GM23338 (cell line): Measurements from ENCODE around the gene S100A1.

Source experiments
- CREB1 ChIP-seq: fragments of 250-450 bp; sonication (Bioruptor Pico); IDR thresholded peaks from 2 replicates; pipeline ENCODE4 v1.5.0; 2020; ENCODE audit warnings: low read depth, mild to moderate bottlenecking, moderate library complexity
- EZH2 ChIP-seq: fragments of 200-600 bp; sonication (generic); IDR thresholded peaks from one replicate; pipeline ENCODE4 v1.8.0; 2017; ENCODE audit warnings: antibody characterized with exemption, mild to moderate bottlenecking, low read depth; ENCODE audit not compliant: unreplicated experiment
- EZH2phosphoT487 ChIP-seq: fragments of 200-600 bp; sonication (generic); IDR thresholded peaks from one replicate; pipeline ENCODE4 v1.8.1; 2018; ENCODE audit warnings: antibody characterized with exemption; ENCODE audit not compliant: unreplicated experiment
- JUNB ChIP-seq: IDR thresholded peaks from one replicate; pipeline ENCODE4 v1.6.1; 2016; ENCODE audit warnings: antibody characterized with exemption; ENCODE audit not compliant: unreplicated experiment
- POLR2AphosphoS5 ChIP-seq: IDR thresholded peaks from 2 replicates; pipeline ENCODE4 v1.6.1; 2016; ENCODE audit warnings: antibody characterized with exemption, low read depth
- STAT1 ChIP-seq: IDR thresholded peaks from one replicate; pipeline ENCODE4 v1.6.1; 2016; ENCODE audit warnings: antibody characterized with exemption; ENCODE audit not compliant: unreplicated experiment
- TF ChIP-seq, protein P1 (sequence below), 2 experiments: fragments of 200-600 bp in 1 of 2; sonication (generic) in 1 of 2; conservative IDR thresholded peaks; 2 replicates each; pipeline versions ENCODE4 v1.5.1 to v1.6.1; 2016 to 2017; ENCODE audit warnings: antibody characterized with exemption in 2 of 2, low read depth in 2 of 2, mild to moderate bottlenecking in 2 of 2, moderate library complexity in 1 of 2
- TF ChIP-seq, protein P2 (sequence below): IDR thresholded peaks from one replicate; pipeline ENCODE4 v1.6.1; 2018; ENCODE audit warnings: antibody characterized with exemption; ENCODE audit not compliant: unreplicated experiment
- TF ChIP-seq, protein P3 (sequence below): fragments of 250-450 bp; sonication (Bioruptor Pico); IDR thresholded peaks from 2 replicates; pipeline ENCODE4 v1.5.0; 2020; ENCODE audit warnings: mild to moderate bottlenecking, moderate library complexity

DNA sequence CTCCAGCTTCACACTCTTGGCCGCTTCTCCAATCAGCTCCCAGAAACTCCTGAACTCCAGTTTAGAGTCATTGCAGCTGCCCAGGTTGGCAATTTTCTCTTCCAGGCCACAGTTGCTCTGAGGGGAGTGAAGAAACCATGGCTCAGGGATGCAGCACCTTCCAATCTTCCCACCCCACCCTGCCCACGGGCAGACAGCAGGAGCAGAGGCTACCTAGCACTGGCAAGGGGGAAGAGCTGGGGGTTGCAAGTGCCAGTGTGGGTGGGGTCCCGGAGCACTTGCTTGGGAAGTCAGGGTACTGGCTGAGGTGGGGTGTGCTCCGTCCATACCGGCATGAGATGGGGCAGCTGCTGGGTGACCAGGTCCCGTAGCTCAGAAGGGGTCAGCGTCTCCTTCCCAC is 13.3 kb upstream of the S100A1 start:
- TF ChIP-seq, protein P1, sequence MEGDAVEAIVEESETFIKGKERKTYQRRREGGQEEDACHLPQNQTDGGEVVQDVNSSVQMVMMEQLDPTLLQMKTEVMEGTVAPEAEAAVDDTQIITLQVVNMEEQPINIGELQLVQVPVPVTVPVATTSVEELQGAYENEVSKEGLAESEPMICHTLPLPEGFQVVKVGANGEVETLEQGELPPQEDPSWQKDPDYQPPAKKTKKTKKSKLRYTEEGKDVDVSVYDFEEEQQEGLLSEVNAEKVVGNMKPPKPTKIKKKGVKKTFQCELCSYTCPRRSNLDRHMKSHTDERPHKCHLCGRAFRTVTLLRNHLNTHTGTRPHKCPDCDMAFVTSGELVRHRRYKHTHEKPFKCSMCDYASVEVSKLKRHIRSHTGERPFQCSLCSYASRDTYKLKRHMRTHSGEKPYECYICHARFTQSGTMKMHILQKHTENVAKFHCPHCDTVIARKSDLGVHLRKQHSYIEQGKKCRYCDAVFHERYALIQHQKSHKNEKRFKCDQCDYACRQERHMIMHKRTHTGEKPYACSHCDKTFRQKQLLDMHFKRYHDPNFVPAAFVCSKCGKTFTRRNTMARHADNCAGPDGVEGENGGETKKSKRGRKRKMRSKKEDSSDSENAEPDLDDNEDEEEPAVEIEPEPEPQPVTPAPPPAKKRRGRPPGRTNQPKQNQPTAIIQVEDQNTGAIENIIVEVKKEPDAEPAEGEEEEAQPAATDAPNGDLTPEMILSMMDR (conservative IDR thresholded peaks at IDR 0.05; ENCODE audit: low read depth in 2 of 2), result no peak
- no peak for TF ChIP-seq CREB1 (CRISPR knock-in tag)
- no peak for TF ChIP-seq EZH2phosphoT487
- TF ChIP-seq POLR2AphosphoS5, result no peak
- TF ChIP-seq JUNB, result no peak
- TF ChIP-seq, protein P2, sequence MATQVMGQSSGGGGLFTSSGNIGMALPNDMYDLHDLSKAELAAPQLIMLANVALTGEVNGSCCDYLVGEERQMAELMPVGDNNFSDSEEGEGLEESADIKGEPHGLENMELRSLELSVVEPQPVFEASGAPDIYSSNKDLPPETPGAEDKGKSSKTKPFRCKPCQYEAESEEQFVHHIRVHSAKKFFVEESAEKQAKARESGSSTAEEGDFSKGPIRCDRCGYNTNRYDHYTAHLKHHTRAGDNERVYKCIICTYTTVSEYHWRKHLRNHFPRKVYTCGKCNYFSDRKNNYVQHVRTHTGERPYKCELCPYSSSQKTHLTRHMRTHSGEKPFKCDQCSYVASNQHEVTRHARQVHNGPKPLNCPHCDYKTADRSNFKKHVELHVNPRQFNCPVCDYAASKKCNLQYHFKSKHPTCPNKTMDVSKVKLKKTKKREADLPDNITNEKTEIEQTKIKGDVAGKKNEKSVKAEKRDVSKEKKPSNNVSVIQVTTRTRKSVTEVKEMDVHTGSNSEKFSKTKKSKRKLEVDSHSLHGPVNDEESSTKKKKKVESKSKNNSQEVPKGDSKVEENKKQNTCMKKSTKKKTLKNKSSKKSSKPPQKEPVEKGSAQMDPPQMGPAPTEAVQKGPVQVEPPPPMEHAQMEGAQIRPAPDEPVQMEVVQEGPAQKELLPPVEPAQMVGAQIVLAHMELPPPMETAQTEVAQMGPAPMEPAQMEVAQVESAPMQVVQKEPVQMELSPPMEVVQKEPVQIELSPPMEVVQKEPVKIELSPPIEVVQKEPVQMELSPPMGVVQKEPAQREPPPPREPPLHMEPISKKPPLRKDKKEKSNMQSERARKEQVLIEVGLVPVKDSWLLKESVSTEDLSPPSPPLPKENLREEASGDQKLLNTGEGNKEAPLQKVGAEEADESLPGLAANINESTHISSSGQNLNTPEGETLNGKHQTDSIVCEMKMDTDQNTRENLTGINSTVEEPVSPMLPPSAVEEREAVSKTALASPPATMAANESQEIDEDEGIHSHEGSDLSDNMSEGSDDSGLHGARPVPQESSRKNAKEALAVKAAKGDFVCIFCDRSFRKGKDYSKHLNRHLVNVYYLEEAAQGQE, result no peak
- TF ChIP-seq EZH2, result no peak
- TF ChIP-seq, protein P3, sequence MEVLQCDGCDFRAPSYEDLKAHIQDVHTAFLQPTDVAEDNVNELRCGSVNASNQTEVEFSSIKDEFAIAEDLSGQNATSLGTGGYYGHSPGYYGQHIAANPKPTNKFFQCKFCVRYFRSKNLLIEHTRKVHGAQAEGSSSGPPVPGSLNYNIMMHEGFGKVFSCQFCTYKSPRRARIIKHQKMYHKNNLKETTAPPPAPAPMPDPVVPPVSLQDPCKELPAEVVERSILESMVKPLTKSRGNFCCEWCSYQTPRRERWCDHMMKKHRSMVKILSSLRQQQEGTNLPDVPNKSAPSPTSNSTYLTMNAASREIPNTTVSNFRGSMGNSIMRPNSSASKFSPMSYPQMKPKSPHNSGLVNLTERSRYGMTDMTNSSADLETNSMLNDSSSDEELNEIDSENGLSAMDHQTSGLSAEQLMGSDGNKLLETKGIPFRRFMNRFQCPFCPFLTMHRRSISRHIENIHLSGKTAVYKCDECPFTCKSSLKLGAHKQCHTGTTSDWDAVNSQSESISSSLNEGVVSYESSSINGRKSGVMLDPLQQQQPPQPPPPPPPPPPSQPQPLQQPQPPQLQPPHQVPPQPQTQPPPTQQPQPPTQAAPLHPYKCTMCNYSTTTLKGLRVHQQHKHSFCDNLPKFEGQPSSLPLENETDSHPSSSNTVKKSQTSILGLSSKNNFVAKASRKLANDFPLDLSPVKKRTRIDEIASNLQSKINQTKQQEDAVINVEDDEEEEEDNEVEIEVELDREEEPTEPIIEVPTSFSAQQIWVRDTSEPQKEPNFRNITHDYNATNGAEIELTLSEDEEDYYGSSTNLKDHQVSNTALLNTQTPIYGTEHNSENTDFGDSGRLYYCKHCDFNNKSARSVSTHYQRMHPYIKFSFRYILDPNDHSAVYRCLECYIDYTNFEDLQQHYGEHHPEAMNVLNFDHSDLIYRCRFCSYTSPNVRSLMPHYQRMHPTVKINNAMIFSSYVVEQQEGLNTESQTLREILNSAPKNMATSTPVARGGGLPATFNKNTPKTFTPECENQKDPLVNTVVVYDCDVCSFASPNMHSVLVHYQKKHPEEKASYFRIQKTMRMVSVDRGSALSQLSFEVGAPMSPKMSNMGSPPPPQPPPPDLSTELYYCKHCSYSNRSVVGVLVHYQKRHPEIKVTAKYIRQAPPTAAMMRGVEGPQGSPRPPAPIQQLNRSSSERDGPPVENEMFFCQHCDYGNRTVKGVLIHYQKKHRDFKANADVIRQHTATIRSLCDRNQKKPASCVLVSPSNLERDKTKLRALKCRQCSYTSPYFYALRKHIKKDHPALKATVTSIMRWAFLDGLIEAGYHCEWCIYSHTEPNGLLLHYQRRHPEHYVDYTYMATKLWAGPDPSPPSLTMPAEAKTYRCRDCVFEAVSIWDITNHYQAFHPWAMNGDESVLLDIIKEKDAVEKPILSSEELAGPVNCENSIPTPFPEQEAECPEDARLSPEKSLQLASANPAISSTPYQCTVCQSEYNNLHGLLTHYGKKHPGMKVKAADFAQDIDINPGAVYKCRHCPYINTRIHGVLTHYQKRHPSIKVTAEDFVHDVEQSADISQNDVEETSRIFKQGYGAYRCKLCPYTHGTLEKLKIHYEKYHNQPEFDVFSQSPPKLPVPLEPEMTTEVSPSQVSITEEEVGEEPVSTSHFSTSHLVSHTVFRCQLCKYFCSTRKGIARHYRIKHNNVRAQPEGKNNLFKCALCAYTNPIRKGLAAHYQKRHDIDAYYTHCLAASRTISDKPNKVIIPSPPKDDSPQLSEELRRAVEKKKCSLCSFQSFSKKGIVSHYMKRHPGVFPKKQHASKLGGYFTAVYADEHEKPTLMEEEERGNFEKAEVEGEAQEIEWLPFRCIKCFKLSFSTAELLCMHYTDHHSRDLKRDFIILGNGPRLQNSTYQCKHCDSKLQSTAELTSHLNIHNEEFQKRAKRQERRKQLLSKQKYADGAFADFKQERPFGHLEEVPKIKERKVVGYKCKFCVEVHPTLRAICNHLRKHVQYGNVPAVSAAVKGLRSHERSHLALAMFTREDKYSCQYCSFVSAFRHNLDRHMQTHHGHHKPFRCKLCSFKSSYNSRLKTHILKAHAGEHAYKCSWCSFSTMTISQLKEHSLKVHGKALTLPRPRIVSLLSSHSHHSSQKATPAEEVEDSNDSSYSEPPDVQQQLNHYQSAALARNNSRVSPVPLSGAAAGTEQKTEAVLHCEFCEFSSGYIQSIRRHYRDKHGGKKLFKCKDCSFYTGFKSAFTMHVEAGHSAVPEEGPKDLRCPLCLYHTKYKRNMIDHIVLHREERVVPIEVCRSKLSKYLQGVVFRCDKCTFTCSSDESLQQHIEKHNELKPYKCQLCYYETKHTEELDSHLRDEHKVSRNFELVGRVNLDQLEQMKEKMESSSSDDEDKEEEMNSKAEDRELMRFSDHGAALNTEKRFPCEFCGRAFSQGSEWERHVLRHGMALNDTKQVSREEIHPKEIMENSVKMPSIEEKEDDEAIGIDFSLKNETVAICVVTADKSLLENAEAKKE (CRISPR knock-in tag), result no peak
- TF ChIP-seq STAT1, result no peak
